GM21723 (cell line): ENCODE data around the gene CEBPZOS.
"Not testable (repeated sequence)": the region's sequence is repeated elsewhere in the genome, so short reads cannot be mapped to it uniquely, and the experiment has no call there.

Experiments used
- ATAC-seq: cut with Tn5 transposase; IDR thresholded peaks from one replicate; pipeline ENCODE4 v1.9.1; 2021; ENCODE audit warnings: mild to moderate bottlenecking, moderate library complexity; ENCODE audit not compliant: unreplicated experiment

The CEBPZOS gene

DNA sequence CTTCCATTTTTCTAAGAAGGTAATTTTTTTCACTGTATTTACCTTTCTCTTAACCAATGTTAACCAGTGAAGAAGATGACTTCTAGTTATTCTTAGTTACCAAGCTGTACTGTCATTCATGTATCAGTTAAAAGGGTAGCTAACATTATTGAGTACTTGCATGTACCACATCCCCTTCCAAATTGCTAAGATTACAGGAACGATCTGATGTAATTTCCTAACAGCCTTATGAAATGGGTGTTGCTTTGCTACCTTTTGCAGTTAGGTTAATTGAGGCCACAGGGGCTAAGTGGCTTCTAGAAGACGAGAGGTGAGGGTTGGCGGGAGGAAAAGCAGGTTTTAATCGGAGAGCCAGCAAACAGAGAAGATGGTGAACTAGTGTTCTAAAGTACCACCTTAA, 6.0 kb upstream of the CEBPZOS start:
- no peak for ATAC-seq

DNA sequence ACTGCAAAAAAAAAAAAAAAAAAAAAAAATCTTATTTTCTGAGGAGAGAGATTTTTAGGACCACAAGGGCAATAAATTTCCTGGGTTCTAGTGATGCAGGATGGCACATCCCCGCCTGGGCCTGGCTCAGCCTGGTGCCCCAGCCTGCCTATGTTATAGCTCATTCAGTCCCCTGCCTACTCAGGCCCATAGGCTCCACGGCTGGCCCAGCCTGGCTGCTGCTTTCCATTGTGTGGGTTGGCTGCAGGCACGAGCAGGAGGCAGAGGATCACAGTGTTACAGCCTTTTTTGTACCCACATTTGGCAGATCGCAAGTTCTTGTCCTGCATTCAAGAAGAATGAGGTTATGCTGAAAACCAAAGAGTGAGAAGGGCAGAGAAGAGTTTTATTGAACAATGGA, 5.0 kb upstream of the CEBPZOS start:
- no peak for ATAC-seq

DNA sequence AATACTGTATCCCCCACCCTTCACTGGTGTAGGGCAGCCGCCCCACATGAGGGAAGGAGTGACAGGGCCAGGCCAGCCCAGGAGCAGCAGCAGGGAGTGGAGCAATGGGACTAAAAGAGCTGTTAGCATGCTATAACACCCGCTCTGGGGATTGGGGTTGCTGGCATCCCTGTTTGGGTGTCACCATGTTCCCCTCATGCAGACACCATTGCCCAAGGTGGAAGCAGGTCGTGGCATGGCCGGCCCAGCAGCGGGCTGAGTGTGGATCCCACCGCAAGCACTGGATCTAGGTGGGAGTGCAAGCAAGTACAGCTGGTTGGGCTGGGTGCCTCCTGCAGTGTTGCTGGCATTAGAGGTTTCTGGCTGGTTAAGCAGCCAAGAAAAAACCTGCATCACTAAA, 4.5 kb upstream of the CEBPZOS start:
- ATAC-seq, result no peak

DNA sequence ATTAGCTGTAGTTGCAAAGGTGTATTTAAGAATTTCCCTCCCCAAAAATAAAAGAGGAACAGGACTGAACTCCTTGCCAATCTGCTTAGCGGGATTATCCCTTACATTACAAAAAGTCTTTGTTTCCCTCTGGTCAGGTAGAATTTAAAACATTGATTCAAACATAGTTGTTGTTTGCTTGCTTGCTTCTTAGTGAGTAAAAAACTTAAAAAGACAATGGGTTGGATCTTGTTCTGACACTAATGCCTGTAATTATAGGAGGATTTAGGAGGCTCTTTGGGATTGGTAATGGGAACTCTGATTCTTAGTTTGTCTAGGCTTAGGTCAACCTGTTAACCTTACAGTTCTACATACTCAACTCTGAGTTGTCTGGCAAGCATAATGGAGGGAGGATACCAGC, 3.7 kb upstream of the CEBPZOS start:
- ATAC-seq, result no peak

DNA sequence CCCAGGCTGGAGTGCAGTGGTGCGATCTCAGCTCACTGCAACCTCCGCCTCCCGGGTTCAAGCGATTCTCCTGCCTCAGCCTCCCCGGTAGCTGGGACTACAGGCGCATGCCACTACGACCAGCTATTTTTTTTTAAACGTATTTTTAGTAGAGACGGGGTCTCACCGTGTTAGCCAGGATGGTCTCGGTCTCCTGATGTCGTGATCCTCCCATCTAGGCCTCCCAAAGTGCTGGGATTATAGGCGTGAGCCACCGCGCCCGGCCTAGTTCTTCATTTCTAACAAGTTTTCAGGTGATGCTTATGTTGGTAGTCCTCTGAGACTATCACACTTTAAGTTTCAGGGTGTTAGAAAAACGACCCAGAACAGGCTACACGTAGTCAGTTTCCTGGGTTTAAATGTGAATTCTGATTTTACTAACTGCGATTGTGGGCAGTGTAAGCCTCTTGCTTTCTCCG, 405 bp upstream of the CEBPZOS start:
- ATAC-seq, result not testable (repeated sequence)

DNA sequence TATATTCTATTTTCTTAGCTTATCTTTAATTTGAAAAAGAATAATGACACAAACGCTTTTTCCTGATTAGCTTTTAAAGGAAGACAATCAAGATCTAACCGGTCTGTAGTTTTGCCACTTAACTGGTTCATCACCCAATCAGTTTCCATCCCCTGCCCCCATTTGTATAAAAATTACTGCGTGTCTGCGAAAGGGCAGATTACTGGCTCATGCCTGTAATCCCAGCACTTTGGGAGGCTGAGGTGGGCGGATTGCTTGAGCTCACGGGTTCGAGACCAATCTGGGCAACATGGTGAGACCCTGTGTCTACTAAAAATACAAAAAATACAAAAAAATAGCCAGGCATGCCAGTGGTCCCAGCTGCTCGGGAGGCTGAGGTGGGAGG, 2.4 kb downstream of the CEBPZOS start:
- no peak for ATAC-seq

DNA sequence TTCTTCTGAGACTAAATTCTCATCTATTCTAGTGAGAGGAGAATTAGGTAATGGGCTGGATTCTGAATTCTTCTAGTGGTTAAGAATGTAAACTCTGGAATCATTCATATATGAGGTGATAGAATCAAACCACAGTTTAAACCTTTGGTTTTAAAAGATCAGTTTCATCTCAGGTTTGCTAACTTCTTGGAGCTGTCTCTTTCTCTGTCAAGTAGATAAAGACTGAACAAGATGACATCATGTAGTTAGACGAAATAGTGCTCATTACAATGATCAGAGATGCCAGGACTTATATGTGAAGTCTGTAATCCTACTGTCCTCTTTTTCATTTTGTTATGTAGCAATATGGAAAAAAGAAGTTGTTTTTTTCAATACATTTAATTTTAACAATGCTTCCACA, 4.9 kb downstream of the CEBPZOS start:
- no peak for ATAC-seq

DNA sequence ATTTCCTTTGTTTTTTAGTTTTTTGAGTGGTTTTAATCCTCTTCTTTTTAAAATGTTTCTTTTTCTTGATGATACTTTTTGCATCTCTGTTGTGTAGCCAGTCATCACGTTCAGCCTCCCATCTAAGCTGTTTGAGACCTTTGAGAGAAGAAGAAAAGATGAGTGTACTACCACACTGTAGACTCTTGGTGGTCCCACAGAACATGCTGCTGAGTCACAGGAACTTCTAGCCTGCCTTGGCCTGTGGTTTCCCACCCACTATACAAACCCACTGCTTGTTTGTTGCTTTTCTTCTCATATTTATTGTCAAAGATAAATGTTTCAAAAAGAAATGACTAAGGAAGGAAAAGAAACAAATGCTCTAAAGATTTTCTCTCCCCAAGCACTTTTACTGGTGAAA, 5.5 kb downstream of the CEBPZOS start:
- no peak for ATAC-seq

DNA sequence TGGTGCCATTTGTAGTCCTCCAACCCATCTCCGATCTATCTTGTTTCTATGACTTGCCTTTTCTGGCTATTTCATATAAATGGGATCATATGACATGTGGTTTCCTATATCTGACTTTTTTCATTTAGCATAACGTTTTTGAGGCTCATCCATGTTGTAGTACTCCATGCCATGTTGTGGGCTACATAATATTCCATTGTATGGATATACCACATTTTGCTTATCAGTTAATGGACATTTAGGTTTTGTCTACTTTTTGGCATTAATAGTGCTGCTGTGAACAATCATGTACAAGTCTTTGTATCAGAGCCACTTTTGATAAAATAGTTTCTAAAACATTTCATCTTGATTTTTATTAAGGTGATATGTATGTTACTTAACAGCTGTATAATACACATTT, 7.4 kb downstream of the CEBPZOS start:
- no peak for ATAC-seq

DNA sequence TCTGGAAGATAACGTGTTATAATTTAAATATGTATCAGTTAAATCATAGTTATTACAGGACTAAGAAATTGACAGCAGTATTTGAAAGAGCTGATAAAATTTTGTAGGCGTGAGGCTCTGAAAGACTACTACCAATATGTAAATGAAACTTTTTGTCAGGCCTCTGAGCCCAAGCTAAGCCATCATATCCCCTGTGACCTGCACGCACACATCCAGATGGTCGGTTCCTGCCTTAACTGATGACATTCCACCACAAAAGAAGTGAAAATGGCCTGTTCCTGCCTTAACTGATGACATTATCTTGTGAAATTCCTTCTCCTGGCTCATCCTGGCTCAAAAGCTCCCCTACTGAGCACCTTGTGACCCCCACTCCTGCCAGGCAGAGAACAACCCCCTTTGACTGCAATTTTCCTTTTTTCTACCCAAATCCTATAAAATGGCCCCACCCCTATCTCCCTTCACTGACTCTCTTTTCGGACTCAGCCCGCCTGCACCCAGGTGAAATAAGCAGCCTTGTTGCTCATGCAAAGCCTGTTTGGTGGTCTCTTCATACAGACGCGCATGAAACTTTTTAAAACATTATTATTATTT, 8.9 kb downstream of the CEBPZOS start:
- ATAC-seq, result not testable (repeated sequence)

DNA sequence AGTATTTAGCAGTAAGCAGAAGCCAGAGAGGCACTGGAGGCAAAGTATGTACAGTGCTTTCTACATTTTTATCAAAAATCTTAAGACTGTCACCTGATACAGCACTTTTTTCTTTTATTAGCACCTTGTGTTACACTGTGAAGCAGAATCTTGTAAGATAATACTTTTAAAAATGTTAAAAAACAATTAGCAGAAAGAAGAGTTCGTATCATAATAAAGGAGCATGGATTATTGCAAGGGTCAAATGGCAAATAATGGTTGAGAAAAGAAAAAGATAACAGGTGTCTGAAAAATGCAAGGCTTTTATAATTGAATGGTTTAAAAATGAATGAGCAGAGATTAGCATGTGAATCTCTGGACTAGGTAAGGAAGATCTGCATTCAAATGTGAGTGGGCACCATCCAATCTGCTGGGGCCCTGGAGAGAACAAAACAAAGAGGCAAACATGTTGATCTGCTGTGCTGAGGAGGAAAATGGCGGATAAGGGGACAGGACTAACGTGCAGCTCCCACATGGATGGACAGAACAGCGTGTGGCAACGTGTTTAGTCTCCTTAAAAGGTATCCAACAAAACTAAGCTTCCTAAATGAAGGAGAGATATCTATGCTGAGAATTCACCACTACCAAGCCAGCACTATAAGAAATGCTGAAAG, 9.5 kb downstream of the CEBPZOS start:
- no peak for ATAC-seq

DNA sequence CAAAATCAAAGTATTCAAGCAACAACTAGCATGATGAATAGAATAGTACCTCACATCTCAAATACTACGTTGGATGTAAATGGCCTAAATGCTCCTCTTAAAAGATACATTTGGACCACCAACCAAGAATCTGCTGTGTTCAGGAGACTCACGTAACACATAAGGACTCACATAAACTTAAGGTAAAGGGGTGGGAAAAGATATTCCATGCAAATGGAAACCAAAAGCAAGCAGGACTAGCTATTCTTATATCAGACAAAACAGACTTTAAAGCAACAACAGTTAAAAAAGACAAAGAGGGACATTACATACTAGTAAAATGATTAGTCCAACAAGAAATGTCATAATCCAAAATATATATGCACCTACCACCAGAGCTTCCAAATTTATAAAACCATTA, 10.5 kb downstream of the CEBPZOS start:
- ATAC-seq, result not testable (repeated sequence)

DNA sequence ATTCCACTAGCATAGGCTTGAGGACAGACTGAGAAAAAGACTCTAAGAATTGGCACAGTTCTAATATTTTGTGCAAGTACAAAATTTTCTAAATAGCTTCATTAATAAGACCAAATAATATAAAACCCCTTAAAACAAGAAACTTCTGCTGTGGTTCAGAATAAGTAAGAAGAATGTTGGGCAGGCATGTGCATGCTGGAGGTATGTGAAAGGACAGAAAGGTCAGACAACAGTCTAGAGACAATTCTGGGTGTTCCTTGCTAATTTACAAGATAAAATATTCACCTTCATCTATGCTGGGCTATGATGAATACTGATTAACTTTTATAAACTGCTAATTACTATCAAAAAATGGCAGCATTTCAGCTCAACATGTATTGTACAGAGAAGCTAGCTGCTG, 14.9 kb downstream of the CEBPZOS start:
- ATAC-seq, result no peak

DNA sequence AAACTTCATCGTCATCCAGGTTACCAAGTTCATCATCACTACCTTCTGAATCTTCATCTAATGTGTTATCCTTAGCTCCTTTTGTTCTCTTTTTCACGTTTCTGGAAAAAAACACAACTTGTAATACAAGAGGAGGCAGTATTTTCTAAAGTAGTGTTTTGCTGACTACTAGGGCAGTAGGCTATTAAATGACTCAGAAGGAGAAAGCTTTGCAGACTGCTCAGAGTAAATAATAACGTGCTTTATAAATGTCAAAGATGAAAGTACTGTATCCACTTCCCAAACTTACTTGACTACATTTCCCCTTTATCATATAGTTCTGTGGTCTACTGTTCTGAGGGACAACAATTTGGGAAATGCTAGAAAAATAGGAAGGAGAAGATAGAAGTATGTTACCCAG, 15.6 kb downstream of the CEBPZOS start:
- ATAC-seq, result no peak

DNA sequence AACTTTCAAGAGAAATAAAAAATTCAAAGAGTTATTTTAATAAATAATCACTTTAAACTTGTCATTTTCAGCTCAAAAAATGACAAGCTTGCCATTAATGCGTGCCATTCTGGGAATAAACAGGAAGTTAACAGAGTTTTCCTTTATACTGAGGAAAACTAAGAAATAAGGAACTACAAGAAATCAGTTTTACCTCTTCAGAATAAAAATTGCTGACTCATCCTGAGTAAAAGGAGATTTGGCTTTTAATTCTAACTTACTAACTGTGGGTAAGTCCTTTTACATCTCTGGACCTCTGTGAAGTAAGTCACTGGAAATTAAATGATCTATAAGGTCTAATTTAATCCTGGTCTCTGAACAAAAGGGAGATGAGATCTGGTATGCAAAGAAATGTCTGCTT, 19.0 kb downstream of the CEBPZOS start:
- no peak for ATAC-seq

DNA sequence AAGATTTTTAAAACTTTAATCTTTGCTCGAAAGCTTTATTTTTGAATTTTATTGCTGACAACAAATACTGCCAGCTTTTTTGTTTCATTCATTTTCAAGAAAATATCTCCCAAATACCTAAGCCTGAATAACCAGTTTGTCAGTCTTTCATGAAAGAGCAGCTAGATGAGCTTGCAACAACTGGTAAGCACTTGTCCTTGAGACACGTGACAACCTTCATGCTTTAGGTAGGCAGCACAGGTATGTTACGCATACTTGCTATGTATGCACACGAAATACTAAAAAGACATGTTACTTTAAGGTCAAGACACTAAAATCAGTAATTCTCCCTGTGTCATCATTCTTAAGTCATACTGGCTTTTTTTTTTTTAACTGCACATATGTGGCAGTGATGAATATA, 22.8 kb downstream of the CEBPZOS start:
- no peak for ATAC-seq

DNA sequence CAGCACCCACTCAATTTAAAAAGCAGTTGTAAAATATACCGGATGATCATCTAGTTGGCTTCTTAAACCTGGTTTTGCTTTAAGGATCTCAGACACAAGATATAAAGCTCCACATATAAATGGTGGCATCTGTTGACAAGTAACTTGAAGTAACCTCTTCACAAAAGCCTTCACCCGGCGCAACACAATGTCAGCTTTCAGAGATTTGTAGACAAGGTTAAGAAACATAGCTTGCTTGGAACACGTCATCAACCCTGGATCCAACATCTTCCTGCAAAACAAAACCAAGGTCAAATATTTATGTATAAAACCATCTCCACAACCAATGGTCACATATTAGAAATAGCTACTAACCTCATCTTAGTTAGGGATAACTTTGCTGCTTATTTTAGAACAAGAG, 26.8 kb downstream of the CEBPZOS start:
- ATAC-seq, result no peak

DNA sequence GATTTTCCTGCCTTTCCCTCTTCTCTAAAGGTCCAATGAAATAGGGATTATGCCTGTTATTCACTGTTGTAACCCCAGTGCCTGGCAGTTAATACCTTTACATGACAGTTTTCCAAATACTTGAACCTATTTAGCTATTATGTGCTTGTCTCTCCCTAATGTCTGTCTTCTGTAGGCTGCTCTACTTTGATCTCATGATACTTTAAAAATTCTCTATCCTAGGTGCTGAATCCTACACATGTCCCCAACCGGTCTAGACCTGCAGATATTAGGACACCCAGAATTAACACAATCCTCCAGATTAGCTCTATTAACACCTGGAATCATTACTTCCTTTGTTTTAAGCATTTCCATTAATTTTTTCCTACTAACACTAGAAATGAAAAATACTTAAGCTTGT, 27.8 kb downstream of the CEBPZOS start:
- no peak for ATAC-seq

DNA sequence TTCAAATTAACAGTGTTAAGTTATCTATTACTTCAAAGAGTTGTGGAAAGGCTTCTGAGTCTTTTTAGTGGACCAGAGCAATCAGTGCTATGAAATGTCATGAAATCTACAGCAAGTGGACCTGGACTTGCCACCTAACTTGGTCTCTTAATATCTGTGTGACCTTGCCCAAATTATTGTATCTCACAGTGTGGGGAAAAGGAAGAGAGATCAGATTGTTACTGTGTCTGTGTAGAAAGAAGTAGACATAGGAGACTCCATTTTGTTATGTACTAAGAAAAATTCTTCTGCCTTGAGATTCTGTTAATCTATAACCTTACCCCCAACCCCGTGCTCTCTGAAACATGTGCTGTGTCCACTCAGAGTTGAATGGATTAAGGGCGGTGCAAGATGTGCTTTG, 28.8 kb downstream of the CEBPZOS start:
- ATAC-seq, result not testable (repeated sequence)

DNA sequence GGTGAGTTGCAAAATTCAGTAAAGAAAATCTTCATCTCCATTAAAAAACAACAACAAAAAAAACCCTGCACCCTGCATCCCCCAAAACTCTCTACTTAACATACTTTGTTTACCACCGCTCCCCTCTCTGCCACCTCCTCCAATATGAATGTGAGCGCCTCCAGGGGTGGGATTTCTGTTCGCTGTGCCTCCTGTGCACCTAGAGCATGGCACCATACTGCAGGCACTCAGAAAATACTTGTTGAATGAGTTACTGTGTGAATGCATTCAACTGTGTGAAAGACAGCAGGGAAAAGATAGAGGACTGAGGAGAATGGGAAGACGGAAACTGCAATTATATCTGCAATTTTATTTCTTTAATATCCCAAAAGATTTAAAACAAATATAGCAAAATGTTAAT, 30.6 kb downstream of the CEBPZOS start:
- ATAC-seq, result no peak

DNA sequence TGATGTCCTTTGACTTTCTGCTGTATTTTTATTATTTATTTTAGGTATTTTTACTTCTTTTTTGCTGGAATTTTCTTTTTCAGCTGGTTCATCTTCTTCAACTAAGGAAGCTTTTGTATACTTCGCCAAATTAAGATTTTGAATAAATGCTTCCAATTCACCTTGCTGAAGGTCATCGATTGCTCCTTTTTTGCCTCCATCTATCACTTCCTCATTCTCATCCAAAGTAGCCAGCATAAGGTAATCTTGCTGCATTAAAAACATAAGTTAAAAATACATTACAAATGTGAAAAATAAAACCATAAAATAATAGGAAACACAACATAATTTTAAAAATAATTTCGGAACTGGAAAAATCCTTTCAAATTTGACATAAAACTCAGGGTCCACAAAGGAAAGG, 32.5 kb downstream of the CEBPZOS start:
- ATAC-seq, result no peak

DNA sequence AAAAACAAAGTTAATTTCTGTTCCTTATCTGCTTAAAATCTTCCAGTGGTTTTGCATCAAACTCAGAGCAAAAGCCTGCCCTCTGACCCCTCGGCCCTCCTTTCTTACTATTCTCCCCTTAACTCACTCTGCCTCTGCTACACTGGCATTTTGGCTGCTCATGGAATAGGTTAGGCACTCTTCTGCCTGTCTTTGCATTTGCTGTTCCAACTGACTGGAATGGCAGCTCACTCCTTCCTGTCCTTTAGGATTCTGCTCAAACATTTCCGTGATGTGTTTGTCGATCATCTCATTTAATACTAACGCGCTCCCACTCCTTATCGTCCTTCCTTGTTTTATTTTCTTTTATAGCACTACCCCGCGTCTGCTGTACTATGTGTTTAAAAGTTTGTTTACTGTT, 34.3 kb downstream of the CEBPZOS start:
- no peak for ATAC-seq
